RWPE1 (cell line): ENCODE results near the gene RNPEP.

Source experiments
- CTCF ChIA-PET: fragments of 350-600 bp; sonication (Branson Sonifier 250); formaldehyde crosslinking; extraction: SDS; loops from one replicate; lab custom pipeline; 2021; lab: Yijun Ruan, JAX
- POLR2A ChIA-PET: fragments of 400-600 bp; formaldehyde crosslinking; extraction: SDS; loops from one replicate; lab custom pipeline; 2020; ENCODE audit warnings: antibody characterized with exemption; ENCODE audit not compliant: low non-redundant PET; lab: Yijun Ruan, JAX
- DNase-seq: peaks from one replicate; pipeline ENCODE4 v3.0.0; 2012; ENCODE audit warnings: low spot score
- H3K27ac ChIP-seq: fragments of 450-650 bp; 2 replicates; pipeline ENCODE4 v1.5.1; 2017
- TF ChIP-seq, protein P1 (sequence below): fragments of 450-650 bp; conservative IDR thresholded peaks from 2 replicates; pipeline ENCODE4 v1.5.1; 2017; ENCODE audit warnings: low read depth, mild to moderate bottlenecking

The RNPEP gene

DNA sequence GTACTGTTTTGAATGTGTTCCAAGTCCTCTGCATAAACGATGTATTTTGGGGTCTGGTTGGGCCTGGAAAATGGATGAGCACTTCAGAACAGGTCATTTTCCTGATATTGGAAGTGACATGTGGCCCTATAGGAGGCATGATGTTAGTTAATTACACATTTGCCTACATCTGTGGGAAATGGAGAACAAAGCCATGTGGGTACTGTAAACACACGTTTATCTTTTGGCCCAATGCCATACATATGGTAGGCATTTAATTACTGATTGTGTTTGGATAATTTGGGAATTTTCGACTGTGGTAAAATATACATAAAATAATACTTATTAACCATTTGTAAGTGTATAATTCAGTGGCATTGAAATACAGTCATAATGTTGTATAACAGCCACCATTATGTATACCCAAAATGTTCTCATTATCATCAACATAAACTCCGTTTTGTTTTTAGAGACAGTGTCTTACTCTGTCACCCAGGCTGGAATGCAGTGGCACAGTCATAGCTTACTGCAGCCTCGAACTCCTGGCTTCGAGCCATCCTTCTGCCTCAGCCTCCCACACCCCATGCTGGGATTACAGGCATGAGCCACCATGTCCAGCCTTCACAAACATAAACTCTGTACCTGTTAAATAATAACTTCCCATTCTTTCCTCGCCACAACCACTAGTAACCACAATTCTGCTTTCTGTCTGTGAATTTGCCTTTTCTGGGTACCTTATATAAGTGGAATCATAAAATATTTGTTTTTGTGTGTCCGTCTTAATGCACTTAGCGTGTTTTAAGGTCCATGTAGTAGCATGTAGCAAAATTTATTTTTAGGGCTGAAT is 11.9 kb upstream of the RNPEP start:
- POLR2A ChIA-PET = no interaction called here

DNA sequence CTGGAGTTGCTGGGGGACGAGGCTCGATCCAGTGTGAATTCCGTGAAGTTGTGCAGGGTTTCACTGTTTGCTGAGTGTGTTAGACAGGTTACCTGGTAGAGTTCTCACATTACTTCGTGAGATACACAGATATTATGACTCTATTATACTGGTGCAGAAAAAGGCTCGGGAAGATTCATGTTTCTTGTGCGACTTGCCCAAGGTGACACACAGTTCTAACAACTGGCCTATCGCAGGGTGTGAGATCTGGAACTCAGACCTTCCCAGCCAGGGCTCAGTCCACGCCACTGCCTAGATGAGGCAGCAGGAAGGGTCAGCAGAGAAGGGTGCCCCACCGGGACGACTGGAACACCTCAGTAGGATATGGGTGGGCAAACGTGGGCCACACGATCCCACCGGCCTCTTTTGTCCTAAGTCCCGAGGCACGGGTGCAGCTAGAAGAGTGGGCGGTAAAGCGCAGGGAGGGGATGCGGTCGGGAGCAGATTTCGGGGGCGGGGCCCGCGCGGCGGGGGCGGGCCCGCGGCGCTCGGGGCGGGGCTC is 296 bp upstream of the RNPEP start:
- ChIA-PET POLR2A (interaction anchor here (1.5 kb wide), 1 partner anchor 97 kb away, joined by 3 read pairs; no protein-coding TSS in a partner anchor), CTCF (interaction anchor here (0.5 to 4.5 kb wide), 8 partner anchors 9 to 438 kb away, joined by 3 to 29 read pairs (median 6); no protein-coding TSS in a partner anchor)
- DNase-seq = peak; percentile 84
- H3K27ac ChIP-seq = peak overlapping the region; percentile 92
- TF ChIP-seq, protein P1, sequence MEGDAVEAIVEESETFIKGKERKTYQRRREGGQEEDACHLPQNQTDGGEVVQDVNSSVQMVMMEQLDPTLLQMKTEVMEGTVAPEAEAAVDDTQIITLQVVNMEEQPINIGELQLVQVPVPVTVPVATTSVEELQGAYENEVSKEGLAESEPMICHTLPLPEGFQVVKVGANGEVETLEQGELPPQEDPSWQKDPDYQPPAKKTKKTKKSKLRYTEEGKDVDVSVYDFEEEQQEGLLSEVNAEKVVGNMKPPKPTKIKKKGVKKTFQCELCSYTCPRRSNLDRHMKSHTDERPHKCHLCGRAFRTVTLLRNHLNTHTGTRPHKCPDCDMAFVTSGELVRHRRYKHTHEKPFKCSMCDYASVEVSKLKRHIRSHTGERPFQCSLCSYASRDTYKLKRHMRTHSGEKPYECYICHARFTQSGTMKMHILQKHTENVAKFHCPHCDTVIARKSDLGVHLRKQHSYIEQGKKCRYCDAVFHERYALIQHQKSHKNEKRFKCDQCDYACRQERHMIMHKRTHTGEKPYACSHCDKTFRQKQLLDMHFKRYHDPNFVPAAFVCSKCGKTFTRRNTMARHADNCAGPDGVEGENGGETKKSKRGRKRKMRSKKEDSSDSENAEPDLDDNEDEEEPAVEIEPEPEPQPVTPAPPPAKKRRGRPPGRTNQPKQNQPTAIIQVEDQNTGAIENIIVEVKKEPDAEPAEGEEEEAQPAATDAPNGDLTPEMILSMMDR = no peak

More for the DNA sequence above, 11.9 kb upstream of the RNPEP start:
- no peak overlapping the region for H3K27ac ChIP-seq
- TF ChIP-seq, protein P1 = no peak
- DNase-seq = no peak
- CTCF ChIA-PET = interaction anchor here (0.6 to 5.1 kb wide), 5 partner anchors 54 to 261 kb away, joined by 4 to 162 read pairs (median 5); no protein-coding TSS in a partner anchor

DNA sequence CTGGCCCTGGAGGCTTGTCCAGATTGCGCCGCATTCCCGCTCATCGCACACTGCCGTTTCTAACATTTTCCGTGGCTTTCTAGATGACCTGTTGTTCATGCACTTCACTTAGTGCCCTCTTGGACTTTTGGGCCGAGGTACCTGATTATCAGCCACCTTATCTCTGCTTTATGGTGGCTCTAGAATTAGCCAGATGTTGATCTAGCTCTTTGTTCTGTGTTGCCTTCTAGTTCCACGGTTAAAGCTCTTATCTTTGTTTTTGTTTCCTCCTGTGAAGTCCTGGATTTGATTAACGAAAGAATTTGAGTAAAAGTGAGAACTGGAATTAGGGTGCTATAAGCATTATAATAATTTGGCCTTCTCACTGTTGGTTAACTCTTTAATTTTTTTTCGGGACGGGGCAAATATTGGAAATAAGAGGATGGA is 945 bp downstream of the RNPEP start:
- DNase-seq = no peak
- TF ChIP-seq, protein P1 = no peak
- CTCF ChIA-PET = interaction anchor here (0.5 to 4.5 kb wide), 8 partner anchors 10 to 152 kb away, joined by 3 to 29 read pairs (median 4); no protein-coding TSS in a partner anchor
- POLR2A ChIA-PET = interaction anchor here (0.7 to 1.5 kb wide), 3 partner anchors 87 to 98 kb away, joined by 3 read pairs; no protein-coding TSS in a partner anchor
- H3K27ac ChIP-seq = peak overlapping the region; percentile 92

DNA sequence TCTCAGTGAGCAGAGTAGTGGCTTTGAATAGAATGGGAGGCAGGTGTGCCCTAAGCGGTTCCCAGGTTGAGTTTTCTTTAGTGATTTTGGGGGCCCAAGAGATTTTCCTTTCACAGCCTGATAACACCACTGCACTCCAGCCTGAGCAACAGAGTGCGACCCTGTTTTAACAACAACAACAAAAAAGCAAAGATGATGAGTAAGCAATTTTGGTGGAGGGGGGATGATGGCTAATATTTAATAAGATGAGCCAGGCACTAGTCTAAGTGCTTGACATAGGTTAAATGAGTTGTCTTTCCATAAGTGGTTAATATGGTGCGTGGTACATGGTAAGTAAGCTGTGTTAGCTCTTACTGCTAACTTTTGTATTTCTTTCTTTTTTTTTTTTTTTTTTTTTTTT is 2.0 kb downstream of the RNPEP start:
- H3K27ac ChIP-seq = no peak overlapping the region
- ChIA-PET POLR2A (no interaction called here), CTCF (interaction anchor here (1.3 kb wide), 1 partner anchor 15 kb away, joined by 5 read pairs; no protein-coding TSS in a partner anchor)
- DNase-seq = no peak
- TF ChIP-seq, protein P1 = no peak

DNA sequence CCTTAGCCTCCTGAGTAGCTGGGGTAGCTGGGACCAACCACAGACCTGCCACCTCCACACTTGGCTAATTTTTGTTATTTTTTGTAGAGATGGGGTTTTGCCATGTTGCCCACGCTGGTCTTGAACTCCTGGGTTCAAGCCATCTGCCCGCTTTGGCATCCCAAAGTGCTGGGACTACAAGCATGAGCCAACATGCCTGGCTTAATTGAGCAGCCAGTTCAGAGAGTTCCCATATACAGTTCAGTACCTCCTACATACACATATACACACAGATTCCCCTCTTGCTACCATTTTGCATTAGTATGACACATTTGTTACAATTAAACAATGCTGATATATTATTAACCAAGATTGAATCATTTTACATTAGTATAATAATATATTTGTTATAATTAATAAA is 2.9 kb downstream of the RNPEP start:
- ChIA-PET POLR2A (no interaction called here), CTCF (interaction anchor here (0.9 to 1.3 kb wide), 2 partner anchors 14 to 15 kb away, joined by 4 to 5 read pairs; no protein-coding TSS in a partner anchor)
- no peak for DNase-seq
- TF ChIP-seq, protein P1 = no peak
- H3K27ac ChIP-seq = peak overlapping the region; percentile 46

DNA sequence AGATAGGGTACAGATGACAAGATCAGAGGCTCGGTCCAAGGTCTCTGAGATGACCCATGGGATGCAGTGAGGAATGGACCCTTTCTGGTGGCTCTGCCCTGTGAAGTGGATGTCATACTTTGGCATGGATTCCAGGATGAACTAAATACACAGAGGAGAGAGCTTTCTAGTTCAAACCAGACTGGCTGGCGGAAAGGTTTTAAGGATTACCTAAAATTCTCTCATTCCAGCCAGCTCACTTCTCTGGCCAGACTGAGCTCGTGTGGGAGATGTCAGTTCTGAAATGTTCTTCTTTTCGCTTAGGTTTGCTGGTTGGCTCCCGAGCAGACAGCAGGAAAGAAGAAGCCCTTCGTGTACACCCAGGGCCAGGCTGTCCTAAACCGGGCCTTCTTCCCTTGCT is 6.2 kb downstream of the RNPEP start:
- POLR2A ChIA-PET = no interaction called here
- TF ChIP-seq, protein P1 = no peak
- CTCF ChIA-PET = interaction anchor here (1.0 to 3.6 kb wide), 3 partner anchors 11 to 99 kb away, joined by 3 to 28 read pairs (median 6); no protein-coding TSS in a partner anchor
- H3K27ac ChIP-seq = no peak overlapping the region
- no peak for DNase-seq
